Cerebellar cortex (tissue), 1 donor: ENCODE measurements around the gene PPP1R2B.

Experiments used
- DNase-seq: peaks from one replicate; pipeline ENCODE4 v3.0.0-alpha.2; 2015; ENCODE audit warnings: low spot score

The PPP1R2B gene

DNA sequence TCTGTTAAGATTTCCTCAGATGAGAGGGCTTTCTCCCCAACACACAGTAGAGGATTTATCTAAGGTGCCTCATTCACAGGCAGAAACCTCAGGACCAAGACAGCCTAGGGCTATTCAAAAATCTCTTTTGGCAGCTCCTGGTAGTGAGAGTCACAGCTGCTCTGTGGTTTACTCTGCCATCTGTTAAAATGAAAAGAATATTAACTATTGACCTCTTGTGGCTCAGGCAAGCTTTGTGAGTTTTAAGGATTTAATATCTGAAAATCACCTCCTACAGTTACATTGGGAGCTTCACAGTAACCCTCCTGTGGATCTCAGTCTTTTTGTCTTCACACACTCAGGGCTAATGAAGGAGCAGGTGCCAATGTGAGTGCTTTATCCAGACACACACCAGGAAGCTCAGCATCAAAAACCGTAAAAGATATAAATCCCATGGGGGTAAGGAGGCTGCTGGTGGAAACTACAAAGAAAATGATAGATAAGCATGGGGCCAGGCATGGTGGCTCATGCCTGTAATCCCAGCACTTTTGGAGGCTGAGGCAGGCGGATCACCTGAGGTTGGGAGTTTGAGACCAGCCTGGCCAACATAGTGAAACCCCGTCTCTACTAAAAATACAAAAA, 29.7 kb downstream of the PPP1R2B start:
- DNase-seq = no peak

DNA sequence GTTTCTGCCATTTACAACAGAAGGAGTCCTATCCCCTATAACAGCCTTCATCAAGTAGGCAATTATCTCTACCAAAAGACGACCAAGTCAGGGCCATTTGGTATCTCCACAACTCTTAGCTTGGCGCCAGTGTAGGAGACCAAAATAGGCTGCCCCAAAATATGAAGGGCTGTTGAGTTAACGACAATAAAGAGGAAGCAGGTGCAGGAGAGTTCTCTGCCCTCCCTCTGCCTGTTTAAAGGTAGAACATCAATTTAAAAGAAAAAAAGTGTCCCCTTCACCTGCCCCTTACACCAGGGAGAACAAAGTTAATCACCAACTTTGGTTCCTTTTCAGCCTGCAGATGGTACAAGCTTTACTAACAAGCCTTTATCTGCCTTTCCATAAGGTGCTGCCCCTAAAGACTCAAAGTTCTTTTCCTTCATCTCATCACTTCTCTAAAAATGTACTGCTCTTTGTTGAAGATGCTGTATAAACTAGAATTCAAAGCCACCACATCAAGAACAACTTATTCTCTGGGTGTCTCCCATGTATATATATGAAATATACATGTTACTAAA, 33.3 kb downstream of the PPP1R2B start:
- no peak for DNase-seq

DNA sequence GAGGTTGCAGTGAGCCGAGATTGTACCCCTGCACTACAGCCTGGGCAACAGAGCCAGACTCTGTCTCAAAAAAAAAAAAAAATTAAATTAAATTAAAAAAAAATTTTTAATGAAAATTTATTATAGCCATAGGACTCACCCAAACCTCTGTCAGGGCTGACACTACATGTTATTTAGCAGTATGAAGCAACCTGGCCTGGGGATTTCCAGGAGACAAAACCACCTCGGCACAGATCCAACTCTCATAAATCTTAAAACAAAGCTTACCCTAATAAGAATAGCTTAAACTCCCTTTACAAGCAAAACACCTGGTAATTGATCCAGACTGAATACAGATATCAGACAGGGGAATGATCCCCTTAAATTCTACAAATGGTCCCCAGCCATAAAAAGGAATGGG, 38.4 kb downstream of the PPP1R2B start:
- no peak for DNase-seq

DNA sequence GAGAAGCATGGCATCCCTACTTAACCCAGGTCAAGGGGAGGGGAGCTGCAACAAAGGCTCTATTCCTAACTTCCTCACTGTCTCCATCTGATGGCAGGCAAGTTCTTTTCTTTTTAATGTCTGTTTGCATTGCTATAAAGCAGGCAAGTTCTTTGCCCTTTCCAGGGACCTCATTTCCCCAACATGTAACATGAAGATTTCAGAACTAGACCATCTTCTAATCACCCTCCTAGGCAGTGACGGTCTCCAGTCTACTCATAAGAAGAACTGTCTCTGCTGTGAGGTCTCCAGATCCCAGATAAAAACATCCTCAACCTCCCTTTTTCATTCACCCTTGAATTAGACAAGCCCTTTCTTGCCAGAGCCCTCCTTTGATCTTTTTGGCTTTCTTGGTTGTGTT, 42.1 kb downstream of the PPP1R2B start:
- no peak for DNase-seq

DNA sequence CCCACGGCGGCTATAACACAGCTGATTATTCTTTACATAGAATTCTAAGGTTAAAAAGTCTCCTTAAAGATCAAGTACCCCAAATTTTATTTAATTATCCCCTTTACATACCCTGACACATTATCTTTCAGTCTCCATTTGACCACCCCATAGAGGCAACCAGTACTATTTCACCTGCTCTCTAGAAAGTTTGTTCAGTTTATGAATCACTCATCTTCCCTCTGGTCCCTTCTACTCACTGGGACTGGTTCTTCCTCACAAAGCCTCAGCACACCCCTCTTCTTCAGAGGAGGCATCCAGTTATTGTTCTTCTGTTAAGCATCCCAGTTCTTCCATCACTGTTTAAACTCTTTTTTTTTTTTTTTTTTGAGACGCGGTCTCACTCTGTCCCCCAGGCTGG, 42.8 kb downstream of the PPP1R2B start:
- DNase-seq = no peak

DNA sequence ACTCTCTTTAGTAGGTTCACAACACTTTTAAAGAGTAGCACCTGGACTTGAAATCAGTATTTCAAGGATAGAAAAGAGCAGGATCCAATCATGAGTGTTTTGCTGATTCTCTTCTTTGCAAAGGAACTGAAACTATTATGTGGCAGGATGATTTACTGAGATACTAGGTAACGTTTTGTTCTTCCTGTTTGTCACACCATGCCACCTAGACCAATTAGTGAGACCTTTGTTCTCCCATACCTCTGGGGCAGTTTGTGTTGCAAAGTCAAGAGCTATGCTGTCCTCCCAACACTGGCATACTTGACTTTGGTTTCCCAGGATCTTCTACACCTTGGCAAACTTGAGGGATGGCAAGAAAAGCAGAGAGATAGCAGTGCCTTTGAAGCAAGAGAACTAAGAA, 43.4 kb downstream of the PPP1R2B start:
- DNase-seq = no peak

DNA sequence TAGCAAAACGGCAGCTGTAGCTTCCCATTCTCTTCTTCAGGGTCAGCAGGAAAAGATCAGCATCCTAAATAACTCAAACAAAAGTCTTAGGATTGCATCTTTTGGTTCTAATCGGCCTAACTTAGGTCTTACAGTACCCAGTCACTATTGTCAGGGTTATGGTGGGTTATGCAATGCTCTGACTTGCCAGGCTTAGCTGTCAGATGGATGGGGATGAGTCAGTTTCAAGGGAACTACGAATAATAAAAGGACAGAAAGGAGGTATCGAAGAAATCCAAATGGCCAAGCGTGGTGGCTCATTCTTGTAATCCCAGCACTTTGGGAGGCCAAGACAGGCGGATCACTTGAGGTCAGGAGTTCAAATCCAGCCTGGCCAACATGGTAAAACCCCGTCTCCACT, 46.5 kb downstream of the PPP1R2B start:
- DNase-seq = no peak
